ENCODE measurements around the gene FRMPD2. TPM values are rescaled to one million over a fixed set of nuclear protein-coding genes. Genes with fewer than 3 reads are reported as not detected.

Gene FRMPD2
- total RNA-seq, 1 donor from 2014 or later: not detected

DNA sequence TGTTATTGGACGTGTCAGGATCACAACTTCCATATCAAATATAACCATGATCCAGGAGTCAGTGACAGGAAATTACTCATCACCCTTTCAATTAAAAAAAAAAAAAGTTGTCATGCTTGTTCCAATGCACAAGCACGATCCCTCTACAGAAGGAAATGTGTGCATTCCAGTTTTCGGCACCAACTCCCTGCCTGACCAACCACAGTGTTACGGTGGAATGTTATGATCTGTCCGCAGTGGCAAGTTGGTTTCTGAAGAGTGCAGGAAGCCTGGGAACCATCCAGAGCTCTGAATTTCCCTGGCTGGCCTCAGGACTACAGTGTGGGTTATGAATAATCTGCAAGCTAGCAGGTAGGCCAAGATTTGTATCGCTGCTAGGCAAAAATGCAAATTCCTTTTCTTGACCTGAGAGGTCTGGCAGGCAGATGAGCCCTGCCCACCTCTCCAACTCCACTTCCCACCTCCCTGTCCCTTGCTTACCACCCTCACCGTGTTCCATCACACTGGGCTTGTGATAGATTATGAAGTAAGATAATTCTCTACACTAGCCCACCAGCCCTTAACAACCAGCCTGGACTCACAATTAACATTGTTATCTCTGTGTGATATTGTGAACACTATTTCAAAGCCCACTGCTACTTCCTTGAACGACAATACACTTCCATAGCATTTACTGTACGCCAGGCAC, 20.4 kb downstream of the FRMPD2 start:
- Mint-ChIP-seq H3K4me1 (ENCODE audit: unreplicated experiment) (no peaks in the 10 kb centered on the region), H3K9me3 (ENCODE audit: unreplicated experiment) (no peaks in the 10 kb centered on the region), H3K27ac (ENCODE audit: unreplicated experiment) (no peak overlapping the region), H3K36me3 (ENCODE audit: low read depth, unreplicated experiment) (no peaks in the 10 kb centered on the region), H3K4me3 (ENCODE audit: unreplicated experiment) (no peak overlapping the region), H3K27me3 (ENCODE audit: unreplicated experiment) (peaks cover 2% of the 10 kb centered on the region)
- DNase-seq (ENCODE audit: low spot score): no peak
- TF ChIP-seq, protein P1, sequence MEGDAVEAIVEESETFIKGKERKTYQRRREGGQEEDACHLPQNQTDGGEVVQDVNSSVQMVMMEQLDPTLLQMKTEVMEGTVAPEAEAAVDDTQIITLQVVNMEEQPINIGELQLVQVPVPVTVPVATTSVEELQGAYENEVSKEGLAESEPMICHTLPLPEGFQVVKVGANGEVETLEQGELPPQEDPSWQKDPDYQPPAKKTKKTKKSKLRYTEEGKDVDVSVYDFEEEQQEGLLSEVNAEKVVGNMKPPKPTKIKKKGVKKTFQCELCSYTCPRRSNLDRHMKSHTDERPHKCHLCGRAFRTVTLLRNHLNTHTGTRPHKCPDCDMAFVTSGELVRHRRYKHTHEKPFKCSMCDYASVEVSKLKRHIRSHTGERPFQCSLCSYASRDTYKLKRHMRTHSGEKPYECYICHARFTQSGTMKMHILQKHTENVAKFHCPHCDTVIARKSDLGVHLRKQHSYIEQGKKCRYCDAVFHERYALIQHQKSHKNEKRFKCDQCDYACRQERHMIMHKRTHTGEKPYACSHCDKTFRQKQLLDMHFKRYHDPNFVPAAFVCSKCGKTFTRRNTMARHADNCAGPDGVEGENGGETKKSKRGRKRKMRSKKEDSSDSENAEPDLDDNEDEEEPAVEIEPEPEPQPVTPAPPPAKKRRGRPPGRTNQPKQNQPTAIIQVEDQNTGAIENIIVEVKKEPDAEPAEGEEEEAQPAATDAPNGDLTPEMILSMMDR (IDR thresholded peaks at IDR 0.05; ENCODE audit: unreplicated experiment): no peak

DNA sequence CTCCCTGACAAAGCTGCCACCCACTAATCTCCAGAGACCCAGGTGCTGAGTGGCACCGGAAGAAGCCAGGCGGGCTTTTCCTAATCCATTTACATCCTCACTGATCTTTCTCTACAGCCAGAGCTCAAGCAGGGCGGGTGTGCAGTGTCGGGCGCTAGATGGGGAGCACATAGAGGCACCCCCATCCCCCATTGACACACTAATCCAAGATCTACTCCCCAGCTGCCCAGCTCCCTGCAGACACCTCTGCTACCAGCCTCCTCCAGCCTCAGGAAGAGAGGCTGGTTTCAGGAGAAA, 22.2 kb downstream of the FRMPD2 start:
- no peak overlapping the region for H3K27ac Mint-ChIP-seq (ENCODE audit: unreplicated experiment)
- no peak overlapping the region for H3K4me3 Mint-ChIP-seq (ENCODE audit: unreplicated experiment)
- TF ChIP-seq, protein P1 (IDR thresholded peaks at IDR 0.05; ENCODE audit: unreplicated experiment): no peak
- no peaks in the 10 kb centered on the region for H3K4me1 Mint-ChIP-seq (ENCODE audit: unreplicated experiment)
- no peaks in the 10 kb centered on the region for H3K36me3 Mint-ChIP-seq (ENCODE audit: low read depth, unreplicated experiment)
- H3K27me3 Mint-ChIP-seq (ENCODE audit: unreplicated experiment): peaks cover 2% of the 10 kb centered on the region
- H3K9me3 Mint-ChIP-seq (ENCODE audit: unreplicated experiment): no peaks in the 10 kb centered on the region
- no peak for DNase-seq (ENCODE audit: low spot score)

DNA sequence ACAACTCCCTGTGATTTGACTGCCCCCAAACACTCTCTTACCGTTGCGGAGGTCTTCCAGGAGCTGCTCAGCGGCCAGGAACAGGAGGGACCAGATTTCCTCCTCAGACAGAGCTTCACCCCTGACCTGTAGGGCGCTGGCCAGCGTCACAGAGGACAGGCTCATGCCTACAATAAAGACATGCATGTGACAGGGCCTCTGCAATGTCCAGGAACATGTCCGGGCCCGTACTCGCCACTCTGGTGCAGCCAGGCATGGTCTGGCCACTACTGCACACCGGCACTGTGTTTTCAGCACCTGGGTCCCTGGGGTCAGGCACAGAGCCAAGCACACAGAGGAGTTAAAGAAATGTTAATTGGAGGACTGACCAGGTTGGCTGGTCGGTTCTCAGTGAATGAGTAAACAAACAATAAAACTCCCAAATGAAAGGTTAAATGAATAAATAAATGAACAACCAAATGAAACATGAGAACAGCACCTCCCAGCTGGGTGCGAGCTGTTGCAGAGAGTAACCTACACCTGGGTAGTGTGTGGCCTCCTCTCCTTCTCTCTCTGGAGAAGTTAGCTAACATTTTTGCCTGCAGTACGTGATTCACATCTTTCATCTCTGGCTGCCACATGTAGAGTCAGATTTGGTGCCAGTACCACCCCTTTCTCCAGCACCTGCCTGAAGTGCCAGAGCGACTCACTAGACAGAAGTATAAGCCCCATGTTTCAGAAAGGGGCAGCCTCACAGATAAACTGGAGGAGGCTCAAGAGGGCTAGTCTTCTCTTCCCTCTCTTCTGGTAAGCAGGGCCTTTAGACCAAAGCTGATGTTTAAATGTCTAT, 22.8 kb downstream of the FRMPD2 start:
- Mint-ChIP-seq H3K9me3 (ENCODE audit: unreplicated experiment) (no peaks in the 10 kb centered on the region), H3K27me3 (ENCODE audit: unreplicated experiment) (peaks cover 2% of the 10 kb centered on the region), H3K4me1 (ENCODE audit: unreplicated experiment) (no peaks in the 10 kb centered on the region), H3K36me3 (ENCODE audit: low read depth, unreplicated experiment) (no peaks in the 10 kb centered on the region), H3K4me3 (ENCODE audit: unreplicated experiment) (no peak overlapping the region), H3K27ac (ENCODE audit: unreplicated experiment) (no peak overlapping the region)
- DNase-seq (ENCODE audit: low spot score): no peak
- TF ChIP-seq, protein P1 (IDR thresholded peaks at IDR 0.05; ENCODE audit: unreplicated experiment): no peak

DNA sequence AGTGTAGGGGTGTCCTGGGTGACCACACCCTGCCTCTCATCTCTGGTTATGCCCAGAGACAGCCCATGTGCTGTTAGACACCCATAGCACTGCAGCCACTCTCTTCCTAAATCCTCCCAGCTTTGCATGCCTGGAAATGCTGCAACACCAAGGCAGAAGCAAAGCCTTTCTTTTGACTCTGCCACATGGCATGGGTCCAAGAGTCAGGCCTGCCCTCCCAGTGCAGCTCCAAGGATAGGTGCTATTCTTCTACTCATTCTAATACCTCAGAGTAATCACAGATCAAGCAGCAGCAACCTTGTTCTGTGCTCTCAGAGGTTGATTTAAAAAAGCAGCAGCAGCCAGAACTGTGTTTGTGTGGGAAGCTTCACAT, 23.4 kb downstream of the FRMPD2 start:
- Mint-ChIP-seq H3K4me3 (ENCODE audit: unreplicated experiment) (no peak overlapping the region), H3K27ac (ENCODE audit: unreplicated experiment) (no peak overlapping the region), H3K36me3 (ENCODE audit: low read depth, unreplicated experiment) (no peaks in the 10 kb centered on the region), H3K4me1 (ENCODE audit: unreplicated experiment) (no peaks in the 10 kb centered on the region), H3K9me3 (ENCODE audit: unreplicated experiment) (no peaks in the 10 kb centered on the region), H3K27me3 (ENCODE audit: unreplicated experiment) (peaks cover 2% of the 10 kb centered on the region)
- TF ChIP-seq, protein P1 (IDR thresholded peaks at IDR 0.05; ENCODE audit: unreplicated experiment): no peak
- no peak for DNase-seq (ENCODE audit: low spot score)

DNA sequence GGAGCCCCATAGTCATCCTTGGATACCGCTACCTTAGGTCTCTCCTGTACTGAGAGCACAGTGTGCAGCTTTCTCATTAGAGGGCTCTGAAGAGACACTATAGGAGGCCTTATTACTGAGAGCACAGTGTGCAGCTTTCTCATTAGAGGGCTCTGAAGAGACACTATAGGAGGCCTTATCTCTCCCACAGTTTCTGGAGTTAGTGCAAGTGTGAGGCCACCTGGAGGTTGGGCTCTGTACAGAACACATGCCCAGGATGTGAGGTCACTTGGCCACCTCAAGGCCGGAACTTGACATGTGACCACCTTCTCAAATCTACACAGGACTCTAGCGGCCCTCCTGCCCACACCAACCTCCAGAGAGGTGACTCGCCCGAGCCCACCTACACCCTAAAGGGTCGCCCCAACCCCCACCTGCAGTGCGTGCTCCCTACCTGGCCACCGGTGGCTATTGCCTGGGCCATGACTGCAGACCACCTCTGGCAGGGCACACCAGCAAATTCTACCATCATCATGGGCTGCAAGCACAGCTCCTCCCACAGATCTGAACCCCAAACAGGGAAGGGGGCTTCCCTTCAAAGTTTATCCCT, 24.6 kb downstream of the FRMPD2 start:
- H3K27ac Mint-ChIP-seq (ENCODE audit: unreplicated experiment): no peak overlapping the region
- no peaks in the 10 kb centered on the region for H3K4me1 Mint-ChIP-seq (ENCODE audit: unreplicated experiment)
- no peak overlapping the region for H3K4me3 Mint-ChIP-seq (ENCODE audit: unreplicated experiment)
- DNase-seq (ENCODE audit: low spot score): no peak
- H3K36me3 Mint-ChIP-seq (ENCODE audit: low read depth, unreplicated experiment): no peaks in the 10 kb centered on the region
- peaks cover 2% of the 10 kb centered on the region for H3K27me3 Mint-ChIP-seq (ENCODE audit: unreplicated experiment)
- H3K9me3 Mint-ChIP-seq (ENCODE audit: unreplicated experiment): no peaks in the 10 kb centered on the region
- TF ChIP-seq, protein P1 (IDR thresholded peaks at IDR 0.05; ENCODE audit: unreplicated experiment): no peak

Data from endothelial cell (in vitro differentiated cells).